ENCODE measurements around the gene DNAJC17.

Gene DNAJC17

GRCh38 chr15:40807888-40808461 is 702 bp upstream of the DNAJC17 start:
- in situ Hi-C loops (cut with MboI; ENCODE audit: low pct_unique_long_range_greater_than_20kb, low sequenced_read_pairs, unreplicated experiment): no loop called here
- no peak for DNase-seq (ENCODE audit: low spot score)
- TF ChIP-seq CTCF (IDR thresholded peaks at IDR 0.05; ENCODE audit: extremely low read depth, insufficient read depth, missing control alignments): no peak

- in situ Hi-C loops (cut with MboI; ENCODE audit: low pct_unique_long_range_greater_than_20kb, low sequenced_read_pairs, unreplicated experiment): no loop called here
- no peak for TF ChIP-seq CTCF (IDR thresholded peaks at IDR 0.05; ENCODE audit: extremely low read depth, insufficient read depth, missing control alignments)
- no peak for DNase-seq (ENCODE audit: low spot score)
Observed at GRCh38 chr15:40806672-40807027, 623 bp downstream of the DNAJC17 start.

GRCh38 chr15:40803688-40804087 is 3.6 kb downstream of the DNAJC17 start:
- no peak for TF ChIP-seq CTCF (IDR thresholded peaks at IDR 0.05; ENCODE audit: extremely low read depth, insufficient read depth, missing control alignments)
- in situ Hi-C loops (cut with MboI; ENCODE audit: low pct_unique_long_range_greater_than_20kb, low sequenced_read_pairs, unreplicated experiment): no loop called here
- DNase-seq (ENCODE audit: low spot score): no peak

GRCh38 chr15:40803076-40803475 is 4.2 kb downstream of the DNAJC17 start:
- DNase-seq (ENCODE audit: low spot score): no peak
- in situ Hi-C loops (cut with MboI; ENCODE audit: low pct_unique_long_range_greater_than_20kb, low sequenced_read_pairs, unreplicated experiment): no loop called here
- no peak for TF ChIP-seq CTCF (IDR thresholded peaks at IDR 0.05; ENCODE audit: extremely low read depth, insufficient read depth, missing control alignments)

GRCh38 chr15:40799523-40799922 is 7.8 kb downstream of the DNAJC17 start:
- TF ChIP-seq CTCF (IDR thresholded peaks at IDR 0.05; ENCODE audit: extremely low read depth, insufficient read depth, missing control alignments): no peak

GRCh38 chr15:40796512-40796911 is 10.8 kb downstream of the DNAJC17 start:
- DNase-seq (ENCODE audit: low spot score): no peak
- TF ChIP-seq CTCF (IDR thresholded peaks at IDR 0.05; ENCODE audit: extremely low read depth, insufficient read depth, missing control alignments): no peak
- in situ Hi-C loops (cut with MboI; ENCODE audit: low pct_unique_long_range_greater_than_20kb, low sequenced_read_pairs, unreplicated experiment): no loop called here

More at GRCh38 chr15:40799523-40799922, 7.8 kb downstream of the DNAJC17 start:
- DNase-seq (ENCODE audit: low spot score): no peak
- in situ Hi-C loops (cut with MboI; ENCODE audit: low pct_unique_long_range_greater_than_20kb, low sequenced_read_pairs, unreplicated experiment): no loop called here

- no peak for TF ChIP-seq CTCF (IDR thresholded peaks at IDR 0.05; ENCODE audit: extremely low read depth, insufficient read depth, missing control alignments)
- in situ Hi-C loops (cut with MboI; ENCODE audit: low pct_unique_long_range_greater_than_20kb, low sequenced_read_pairs, unreplicated experiment): no loop called here
- DNase-seq (ENCODE audit: low spot score): no peak
Observed at GRCh38 chr15:40796041-40796440, 11.2 kb downstream of the DNAJC17 start.
